ENCODE results near the gene ALPP.

DNA sequence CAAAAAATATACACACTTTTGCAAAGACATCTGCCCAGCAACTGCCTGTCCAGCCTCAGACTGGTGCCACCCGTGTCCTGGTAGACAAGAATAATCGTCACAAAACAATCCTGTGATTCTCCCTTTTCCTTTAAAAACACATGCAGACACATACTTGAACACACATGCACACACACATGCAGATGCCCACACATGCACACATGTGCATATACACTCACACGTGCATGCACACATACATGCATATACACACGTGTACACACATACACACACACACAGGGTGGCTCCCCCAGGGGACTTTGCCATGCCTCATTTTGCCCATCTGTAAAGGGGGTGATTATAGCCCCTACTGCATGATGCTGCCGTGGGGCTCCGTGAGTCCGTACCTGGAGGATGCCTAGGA is 24.9 kb upstream of the ALPP start:
- TF ChIP-seq, protein P1, sequence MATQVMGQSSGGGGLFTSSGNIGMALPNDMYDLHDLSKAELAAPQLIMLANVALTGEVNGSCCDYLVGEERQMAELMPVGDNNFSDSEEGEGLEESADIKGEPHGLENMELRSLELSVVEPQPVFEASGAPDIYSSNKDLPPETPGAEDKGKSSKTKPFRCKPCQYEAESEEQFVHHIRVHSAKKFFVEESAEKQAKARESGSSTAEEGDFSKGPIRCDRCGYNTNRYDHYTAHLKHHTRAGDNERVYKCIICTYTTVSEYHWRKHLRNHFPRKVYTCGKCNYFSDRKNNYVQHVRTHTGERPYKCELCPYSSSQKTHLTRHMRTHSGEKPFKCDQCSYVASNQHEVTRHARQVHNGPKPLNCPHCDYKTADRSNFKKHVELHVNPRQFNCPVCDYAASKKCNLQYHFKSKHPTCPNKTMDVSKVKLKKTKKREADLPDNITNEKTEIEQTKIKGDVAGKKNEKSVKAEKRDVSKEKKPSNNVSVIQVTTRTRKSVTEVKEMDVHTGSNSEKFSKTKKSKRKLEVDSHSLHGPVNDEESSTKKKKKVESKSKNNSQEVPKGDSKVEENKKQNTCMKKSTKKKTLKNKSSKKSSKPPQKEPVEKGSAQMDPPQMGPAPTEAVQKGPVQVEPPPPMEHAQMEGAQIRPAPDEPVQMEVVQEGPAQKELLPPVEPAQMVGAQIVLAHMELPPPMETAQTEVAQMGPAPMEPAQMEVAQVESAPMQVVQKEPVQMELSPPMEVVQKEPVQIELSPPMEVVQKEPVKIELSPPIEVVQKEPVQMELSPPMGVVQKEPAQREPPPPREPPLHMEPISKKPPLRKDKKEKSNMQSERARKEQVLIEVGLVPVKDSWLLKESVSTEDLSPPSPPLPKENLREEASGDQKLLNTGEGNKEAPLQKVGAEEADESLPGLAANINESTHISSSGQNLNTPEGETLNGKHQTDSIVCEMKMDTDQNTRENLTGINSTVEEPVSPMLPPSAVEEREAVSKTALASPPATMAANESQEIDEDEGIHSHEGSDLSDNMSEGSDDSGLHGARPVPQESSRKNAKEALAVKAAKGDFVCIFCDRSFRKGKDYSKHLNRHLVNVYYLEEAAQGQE (IDR thresholded peaks at IDR 0.05; ENCODE audit: insufficient read depth in 1 of 2, low read depth in 2 of 2, low read length in 2 of 2): no peak
- no peak for TF ChIP-seq TAF1 (IDR thresholded peaks at IDR 0.05; ENCODE audit: borderline replicate concordance, insufficient read depth, low read length)
